CMK (cell line): ENCODE results near the gene PRDM2.

Experiments used
- DNase-seq: peaks from one replicate; pipeline ENCODE4 v3.0.0-alpha.2; 2010; ENCODE audit warnings: low read depth

Gene PRDM2

DNA sequence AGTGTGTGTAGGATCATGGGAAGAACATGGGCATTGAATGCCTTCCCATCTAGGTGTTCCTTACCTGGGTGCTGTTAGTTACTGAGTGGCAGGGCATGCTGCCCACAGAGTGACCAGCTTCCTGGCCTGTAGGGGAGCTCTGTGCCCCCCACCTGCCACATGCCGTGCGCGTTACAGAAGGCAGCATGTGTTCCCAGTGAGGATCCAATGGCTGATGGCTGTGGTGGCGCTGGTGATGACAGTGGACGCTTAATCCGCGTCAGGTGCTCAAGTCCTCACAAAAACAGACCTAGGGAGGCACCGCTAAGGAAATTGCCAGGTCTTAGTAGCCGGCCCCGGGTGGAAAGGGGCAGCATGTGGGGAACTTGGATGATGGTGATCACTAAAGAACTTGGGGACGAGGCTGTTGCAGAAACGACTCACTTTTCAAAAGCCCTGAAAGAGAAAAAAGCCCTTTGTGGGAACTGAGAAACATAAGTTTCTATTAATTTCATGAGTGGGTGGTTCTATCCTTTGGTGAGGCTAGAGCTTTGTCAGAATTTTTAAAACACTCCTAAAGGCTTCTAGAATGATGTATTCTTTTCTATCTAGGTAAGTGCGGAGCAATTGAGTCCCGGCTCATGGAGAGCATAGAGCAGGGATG lies 93.2 kb downstream of the PRDM2 start:
- DNase-seq, result no peak

DNA sequence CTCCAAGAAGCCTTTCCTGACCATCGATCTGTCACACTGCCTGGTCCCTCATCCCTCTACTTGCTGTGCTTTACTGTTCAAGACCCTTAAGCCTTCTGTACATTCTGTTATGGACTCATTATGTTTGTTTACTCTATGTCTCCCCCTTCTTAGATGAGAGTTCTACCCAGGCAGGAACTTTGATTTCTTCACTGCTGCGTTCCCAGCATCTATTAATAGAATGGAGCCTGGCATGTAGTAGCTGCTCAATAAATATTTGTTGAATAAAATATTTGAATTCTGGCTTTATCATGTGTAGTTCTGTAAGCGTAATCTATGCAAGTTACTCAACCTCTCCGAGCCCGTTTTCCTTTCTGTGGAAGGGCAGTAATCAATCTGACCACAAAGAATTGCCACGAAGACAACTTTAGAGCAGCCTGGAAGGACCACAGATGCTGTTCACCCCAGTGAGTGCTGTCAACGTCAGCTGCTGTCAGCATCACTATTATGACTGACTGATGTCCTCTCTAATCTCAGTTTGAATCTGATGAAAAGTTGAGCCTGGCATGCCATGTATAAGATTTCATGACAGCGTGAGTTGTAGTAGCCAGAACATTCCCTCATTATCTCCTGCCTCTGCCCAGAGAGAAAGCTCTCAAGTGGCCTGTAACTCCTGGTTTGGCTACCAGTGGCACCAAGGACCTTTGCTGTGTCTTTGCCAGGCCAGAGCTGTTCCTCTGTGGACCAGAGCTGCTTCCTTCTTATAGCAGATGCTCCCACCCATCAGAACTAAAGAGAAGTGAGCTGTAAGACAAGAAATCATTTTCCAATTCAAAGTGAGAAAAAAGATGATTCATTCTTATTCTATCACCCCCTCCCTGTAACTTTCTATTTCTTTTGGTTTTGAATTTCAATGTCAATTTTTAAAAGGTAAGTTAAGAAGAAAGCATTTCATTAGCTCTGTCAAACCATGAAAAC lies 94.5 kb downstream of the PRDM2 start:
- DNase-seq, result no peak

DNA sequence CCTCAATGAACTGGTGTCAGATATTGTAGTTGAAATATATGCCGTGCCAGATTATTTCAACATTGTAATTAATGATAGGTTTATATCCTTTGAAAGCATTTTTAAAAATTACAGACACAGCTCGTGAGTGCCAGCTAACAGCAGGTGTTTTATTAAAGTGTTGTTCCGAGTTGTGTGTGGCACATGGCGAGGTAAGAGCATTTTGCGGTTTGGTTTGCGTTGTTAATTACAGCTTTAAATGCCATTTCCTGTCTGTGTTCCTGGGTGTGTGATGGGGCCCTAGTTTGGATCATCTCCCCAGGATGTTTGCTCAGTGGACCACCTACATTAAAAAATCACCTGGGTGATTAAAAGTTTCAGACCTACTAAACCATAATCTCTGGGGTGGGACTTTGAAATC lies 97.4 kb downstream of the PRDM2 start:
- no peak for DNase-seq

DNA sequence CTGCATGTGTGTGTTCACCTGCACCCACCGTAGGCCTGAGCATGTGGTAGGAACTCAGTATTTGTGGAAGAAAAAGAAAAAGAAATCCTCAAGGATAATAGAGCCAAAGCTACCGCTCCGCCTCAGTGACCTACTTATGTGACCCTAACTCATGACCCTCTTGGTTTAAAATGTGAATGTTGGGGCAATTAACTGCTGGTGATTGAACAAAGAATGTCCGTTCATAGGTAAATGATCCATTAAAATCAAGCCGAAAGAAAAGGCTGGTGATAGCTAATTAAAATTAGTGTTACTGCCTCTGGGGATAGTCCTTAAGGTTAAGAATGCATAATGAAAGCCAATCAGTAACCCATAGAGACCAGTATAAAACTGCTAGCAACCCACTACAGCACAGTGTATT lies 98.1 kb downstream of the PRDM2 start:
- DNase-seq, result no peak

DNA sequence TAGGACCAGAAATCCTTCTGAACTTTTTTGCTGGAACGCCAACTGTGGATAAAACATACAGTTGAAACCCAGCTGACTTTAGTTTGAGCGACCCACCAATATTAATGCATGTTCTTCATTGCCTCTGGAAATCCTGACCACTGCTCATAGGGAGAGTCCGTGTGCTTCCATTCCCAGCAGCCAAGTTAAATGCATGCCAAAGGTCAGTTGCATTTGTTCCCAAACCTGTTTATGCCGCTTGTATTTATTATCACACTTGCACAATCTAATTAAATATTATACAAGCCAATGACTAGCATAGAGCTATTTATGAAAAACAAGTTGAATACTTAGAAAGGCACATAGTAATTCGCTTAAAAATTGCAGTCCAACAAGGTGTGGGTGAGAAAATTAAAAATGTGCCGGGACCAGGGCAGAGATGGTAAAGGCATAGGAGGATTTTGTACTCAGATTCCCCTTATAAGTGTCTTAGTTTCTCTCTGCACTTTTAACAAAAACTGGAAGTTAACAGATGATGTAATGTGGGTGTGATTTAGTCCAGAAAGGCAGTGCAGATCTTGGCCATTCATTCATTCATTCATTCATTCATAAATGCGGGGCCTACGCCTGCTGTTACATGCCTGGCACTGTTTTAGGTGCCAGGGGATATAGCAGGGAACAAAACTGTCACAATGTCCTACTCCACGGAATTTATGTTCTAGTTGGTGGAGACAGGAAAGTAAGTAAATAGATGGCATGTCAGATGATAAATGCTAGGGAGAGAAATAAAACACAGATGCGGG lies 99.7 kb downstream of the PRDM2 start:
- no peak for DNase-seq

DNA sequence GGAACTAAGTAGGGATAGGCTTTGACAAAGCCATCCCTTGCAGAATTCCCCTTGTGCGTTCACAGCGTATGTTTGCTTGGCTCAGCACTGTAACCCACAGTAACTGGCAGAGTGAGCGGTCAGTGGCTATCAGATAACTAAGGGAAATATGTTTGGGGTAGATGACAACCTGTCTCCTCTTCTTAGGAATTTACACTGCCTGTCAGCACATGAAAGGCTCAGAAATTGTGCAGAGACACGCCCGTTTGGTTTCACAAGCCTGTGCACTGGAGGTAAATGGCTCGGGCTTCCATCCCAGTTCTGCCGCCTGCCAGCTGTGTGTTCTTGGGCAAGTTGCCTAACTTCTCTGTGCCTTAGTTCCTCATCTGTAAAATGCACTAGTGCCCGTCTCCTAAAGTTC lies 101.2 kb downstream of the PRDM2 start:
- DNase-seq, result no peak

DNA sequence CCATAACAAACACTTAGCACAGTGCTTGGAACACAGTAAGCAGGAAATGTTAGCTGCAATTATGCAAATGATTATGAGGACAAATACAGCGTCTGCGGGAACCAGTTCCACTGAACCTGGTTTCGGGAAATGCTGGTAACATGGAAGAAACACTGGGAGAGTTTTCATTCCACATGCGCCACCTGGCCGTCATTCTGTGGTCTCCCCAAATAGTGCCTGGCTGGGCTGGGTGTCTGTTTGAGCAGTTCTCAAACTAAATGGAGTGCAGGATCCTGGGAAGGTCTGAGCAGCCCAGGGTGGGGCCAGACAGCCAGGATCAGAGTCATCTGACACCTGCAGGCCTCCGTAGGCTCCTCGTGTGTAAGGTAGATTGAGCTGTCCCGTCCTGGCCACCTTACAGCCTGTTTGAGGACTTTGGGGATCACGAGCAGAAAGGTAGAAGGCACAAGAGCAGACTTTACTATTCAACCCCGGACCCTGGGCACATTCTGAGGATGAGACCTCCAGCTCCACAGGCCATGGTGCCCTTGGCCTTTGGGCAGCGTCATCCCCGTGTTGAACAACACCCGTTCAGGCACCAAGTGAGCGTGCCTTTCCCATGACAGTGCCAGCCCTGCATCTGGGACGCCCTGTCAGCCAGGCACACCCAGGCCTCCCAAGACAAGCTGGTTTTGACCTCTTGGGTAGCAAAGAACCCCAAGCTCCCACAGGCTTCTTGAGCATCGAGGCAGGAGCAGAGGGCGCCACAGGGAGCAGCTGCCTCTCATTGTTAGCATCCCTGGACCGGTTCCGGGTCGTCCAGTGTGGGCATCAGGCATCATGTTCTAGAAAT lies 101.9 kb downstream of the PRDM2 start:
- no peak for DNase-seq

DNA sequence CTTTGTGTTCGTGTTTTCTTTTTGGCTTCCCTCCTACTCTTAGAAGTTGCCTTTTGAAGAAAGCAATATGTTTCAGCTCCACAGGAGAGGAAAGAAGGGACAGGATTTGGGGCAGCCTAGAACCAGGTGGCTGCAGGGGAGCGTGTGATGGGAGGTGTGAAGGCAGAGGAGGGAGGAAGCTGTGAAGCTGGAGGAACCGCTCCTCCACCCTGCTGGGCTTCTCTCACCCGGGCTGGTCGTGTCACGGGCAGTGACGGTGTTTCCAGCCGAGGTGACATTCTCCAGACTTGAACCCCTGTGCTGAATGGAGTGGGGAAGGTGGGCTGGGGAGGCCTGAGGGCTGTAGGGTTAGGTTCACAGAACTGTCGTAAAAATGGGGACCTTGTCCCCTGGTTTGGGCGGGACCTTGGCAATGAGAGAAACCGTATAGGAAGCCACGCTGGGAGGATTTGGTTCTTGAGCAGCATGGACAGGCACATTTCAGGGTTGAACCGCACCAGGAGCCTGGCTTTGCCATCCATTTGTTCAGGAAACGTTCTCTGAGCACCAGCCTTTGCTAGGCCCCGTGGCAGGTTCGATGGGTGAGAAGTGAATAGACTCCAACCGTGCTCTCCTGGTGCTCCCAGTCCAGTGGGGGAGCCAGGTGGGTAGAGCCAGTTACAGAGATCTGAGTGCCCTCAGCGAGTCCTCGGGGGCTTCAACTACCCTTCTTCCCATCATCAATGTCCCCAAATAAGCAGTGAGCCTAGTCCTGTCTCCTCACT lies 103.0 kb downstream of the PRDM2 start:
- no peak for DNase-seq

DNA sequence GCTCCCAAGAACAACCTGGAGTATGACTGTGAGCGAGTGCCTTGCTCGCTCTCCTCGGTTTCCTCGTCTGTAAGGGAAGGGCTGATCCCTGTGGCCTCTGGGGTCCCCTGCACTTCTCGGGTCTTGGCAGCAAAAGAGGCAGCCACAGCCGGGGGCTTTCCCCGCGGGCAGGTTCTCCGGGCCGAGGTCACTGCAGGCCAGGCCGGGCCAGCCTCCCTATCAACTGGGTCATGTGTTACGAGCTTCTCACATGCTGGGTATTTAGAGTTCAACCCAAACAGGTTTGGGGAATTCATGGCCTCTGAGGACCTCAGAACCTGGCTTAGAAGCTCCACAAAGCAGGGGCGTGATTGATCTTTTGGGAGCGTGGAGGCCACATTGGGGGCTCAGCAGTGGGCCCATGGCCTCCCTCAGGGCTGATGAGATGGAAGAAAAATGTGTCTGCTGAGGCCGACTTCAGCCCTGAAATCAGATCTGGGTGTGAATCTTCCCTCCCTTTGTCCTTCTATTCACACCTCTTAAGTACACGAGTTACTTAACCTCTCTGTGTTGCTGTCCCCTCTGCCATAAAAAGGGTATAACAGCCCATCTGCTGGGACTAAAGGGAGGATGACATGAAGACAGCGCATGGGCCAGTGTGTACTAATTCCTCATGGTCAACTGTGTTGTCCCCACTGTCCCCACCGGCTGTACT lies 103.7 kb downstream of the PRDM2 start:
- DNase-seq, result no peak

DNA sequence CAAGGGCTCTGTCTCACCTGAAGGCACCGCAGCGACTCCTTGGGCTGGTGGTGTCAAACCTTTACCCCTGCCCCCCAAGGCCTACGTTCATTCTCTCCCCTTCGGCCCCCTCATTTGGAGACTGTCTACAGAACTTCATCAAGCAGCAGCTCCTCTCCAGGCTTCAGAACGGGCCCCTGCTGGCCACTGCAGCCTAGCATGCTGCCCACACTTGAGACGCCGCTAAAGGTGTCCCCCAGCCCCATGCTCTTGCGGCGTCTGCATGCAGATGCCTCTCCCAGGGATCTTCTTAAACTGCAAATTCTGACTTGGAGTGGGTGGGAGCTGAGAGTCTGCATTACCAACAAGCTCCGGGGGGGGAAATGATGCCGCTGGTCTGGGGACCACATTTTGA lies 104.2 kb downstream of the PRDM2 start:
- DNase-seq, result no peak

DNA sequence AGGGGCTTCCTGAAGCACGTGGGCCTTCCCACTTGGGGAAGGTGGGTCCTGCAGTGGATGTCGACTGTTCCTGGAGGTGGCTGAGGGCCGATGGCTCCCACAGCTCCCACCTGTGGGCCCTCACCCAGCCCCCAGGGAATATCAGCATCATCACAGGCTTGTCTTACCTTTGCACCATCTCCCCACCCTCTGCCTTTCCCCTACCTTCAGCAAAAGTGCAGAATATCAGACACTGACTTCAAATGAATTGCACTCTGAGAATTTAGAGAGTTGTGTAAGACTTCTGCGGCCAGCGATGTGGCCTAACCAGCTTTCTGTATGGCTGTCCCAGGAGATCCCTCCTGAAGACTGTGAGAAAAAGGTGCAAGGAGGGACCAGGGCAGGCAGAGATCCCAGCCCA lies 105.4 kb downstream of the PRDM2 start:
- DNase-seq, result no peak

DNA sequence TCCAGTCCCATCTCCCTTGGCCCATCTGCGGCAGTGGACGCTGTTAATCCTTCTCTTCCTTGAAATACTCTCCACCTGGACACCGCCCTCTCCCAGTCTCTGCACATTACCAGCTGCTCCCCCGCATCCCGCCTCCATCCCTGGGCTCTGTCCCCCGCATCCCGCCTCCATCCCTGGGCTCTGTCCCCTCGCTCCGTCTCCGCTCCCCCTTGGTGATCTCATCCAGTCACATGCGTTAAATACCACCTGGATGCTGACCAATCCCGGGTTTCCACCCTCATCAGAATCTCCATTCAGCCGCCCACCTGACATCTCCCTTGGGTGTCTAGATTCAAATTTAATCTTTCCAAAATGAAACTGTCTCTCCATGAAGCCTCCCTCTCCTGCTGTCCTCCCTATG lies 106.1 kb downstream of the PRDM2 start:
- DNase-seq, result no peak

DNA sequence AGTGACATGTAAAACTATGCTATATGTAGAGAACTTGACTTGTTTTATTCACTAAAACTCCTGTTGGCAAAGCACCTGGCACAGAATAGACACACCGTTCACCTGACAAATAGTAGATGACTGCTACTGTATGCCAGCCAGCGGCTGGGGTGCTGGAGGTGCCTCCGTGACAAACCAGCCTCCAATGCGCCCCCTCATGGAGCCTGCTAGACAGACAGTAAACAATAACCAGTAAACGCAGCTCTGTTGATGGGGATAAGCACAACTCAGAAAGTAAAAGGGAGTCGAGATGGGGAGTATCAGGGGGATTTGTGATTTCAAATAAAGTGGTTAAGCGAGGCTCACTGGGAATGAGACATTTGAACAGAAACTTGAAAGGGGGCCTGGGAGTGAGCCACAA lies 107.2 kb downstream of the PRDM2 start:
- DNase-seq, result no peak

DNA sequence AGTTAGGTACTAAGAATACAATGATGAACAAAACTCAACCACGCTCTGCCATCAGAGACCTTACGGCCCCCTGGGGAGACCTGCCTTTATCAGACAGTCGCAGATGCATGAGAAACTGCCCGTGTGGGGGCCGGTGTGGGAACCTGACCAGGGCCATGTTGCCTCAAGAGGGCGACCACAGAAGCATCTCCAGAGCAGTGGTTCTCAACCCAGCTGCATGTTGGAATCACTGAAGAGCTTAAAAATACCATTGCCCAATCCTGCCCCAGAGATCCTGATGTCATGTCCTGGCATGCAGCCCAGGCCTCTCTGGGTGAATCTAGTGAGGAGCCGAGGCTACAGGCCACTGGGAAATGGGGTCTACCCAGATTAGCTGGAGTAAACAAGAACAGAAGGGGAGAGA lies 108.7 kb downstream of the PRDM2 start:
- peak; percentile 27 for DNase-seq

DNA sequence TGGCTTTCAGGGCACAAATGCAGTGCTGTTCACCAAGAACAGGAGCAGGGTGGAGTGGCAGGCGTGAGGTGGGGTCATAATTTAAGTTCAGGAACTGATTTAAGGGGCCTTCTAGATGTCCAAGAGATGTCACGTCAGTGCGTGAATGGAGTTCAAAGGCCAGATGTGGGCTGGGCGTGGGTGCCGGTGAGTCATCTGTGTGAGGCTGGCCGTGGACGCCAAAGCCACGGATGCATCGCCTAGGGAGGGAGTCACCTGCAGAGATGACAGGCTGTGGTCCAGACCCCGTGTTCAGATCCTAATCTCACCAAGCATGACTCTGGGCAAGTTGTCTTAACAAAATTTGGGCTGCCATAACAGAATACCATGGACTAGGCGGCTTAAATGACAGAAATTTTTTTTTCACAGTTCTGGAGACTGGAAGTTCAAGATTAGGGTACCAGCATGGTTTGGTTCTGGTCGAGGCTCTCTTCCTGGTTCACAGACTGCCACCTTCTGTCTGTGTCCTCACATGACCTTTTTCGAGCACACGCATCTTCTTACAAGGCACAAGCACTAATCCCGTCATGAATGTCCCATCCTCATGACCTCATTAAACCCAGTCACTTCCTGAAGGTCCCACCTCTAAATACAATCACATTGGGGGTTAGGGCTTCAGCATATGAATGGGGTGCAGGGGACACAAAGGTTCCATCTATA lies 109.6 kb downstream of the PRDM2 start:
- no peak for DNase-seq

DNA sequence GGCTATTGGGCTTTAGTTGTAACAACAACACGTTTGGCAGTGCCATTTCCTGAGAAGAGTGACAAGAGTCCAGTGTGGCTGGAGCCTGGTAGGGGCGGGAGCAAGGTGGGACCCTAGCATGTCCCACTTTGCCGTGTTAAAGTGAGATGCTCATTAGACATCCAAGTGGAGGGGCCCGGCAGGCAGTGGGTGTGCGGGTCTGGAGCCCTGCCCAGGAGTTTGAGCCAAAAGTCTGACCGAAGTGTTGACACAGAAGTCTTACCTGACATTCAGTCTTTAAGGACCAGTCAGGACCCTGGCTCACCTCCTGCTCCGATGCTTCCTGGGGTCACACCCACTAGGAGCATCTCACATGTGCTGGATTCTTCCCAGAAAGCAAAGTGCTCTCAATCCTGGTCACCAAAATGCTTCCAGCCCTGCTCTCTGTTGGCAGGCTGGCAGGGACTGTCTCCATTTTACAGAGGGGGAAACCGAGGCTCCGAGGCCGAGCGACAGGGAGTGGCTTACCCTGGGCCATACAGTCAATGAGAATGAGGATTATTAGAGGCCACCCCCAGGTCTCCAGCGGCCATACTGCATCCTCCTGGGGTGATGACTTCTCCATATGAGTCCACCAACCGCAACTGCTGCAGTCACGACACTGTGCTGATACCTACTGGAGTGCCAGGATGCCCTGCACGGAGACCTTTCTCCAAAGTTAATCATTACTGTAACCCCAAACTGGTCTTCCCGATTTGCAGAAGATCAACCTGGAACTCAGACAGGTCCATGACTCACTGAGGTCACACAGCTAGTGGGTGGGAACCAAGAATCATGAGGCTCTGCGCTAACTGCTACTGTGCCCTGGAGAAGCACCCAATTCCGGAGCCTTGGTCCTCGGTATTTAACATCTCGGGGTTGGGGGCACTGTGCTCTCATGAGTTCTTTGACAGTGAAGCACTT lies 112.7 kb downstream of the PRDM2 start:
- DNase-seq, result no peak

DNA sequence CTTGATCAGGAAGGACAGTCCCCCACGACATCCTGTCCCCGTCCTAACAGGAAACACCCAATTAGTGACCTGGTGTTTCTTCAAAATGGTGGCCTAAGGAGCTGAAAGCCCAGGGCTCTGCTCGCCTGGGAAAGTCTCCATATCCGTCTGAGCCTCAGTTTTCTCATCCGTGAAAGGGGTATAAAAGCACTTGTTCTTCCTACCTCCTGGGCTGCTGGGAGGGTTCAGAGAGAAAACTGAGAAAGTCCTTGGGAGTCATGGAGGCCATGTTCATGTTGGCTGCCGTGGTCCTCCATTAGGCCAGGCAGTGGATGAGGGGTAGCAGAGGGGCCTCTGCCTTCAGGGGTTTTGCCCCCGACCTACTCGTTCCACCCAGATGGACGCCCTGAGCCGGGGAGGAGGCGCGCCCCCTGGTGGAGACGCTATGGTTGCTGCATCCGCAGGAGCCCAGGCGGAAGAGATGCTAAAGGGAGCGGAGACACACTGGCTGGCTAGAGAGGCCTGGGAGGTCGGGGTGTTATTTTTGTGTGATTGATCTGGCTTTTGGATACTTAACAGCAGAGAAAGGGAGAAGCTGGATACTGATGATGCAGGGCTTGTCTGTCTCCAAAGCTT lies 113.5 kb downstream of the PRDM2 start:
- DNase-seq, result no peak

DNA sequence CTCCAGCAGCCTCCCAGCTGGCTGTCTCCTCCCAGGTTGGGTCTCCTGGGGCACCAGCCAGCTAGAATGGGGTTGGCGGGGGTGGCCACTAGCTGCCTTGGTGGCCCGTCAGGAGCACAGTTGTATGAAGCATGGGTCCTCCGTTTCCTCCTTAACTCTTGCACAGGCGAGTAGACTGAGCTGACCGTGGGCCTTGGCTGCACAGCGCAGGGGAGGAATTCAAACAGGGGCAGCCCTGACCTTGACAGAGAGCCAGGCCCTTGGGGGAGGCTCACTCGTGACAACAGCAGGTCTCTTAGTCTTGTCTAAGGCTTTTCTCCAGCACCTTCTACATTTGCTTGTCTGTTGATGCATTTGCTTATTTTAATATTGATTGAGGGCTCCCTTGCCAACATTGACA lies 114.1 kb downstream of the PRDM2 start:
- no peak for DNase-seq
